ENCODE results near the gene MAGI2.

GRCh38 chr7:78601728-78602127 lies 851.7 kb downstream of the MAGI2 start:
- no peak for TF ChIP-seq CTCF (IDR thresholded peaks at IDR 0.05; ENCODE audit: low read depth, low read length, poor library complexity, severe bottlenecking)
- no peak for TF ChIP-seq EZH2phosphoT487 (IDR thresholded peaks at IDR 0.05; ENCODE audit: borderline replicate concordance, low read length)
